Epithelial cell of proximal tubule (primary cell): ENCODE measurements around the gene CTNNBIP1. TPM values are rescaled to one million over a fixed set of nuclear protein-coding genes. Genes with fewer than 3 reads are reported as not detected.

Experiments used
- DNase-seq: peaks from one replicate; pipeline ENCODE4 v3.0.0-alpha.2; 2011; ENCODE audit warnings: low read depth
- H3K4me3 ChIP-seq: 2 replicates; pipeline ENCODE4 v1.5.1; 2011; ENCODE audit warnings: low read depth, mild to moderate bottlenecking, low read length
- total RNA-seq: library from RNA; depleted of rRNA; stranded (reverse); fragments of >200 nt; gene quantifications from 2 replicates; pipeline ENCODE4 v1.2.3, GENCODE V29; 2015
- TF ChIP-seq, protein P1 (sequence below): conservative IDR thresholded peaks from 2 replicates; pipeline ENCODE4 v1.5.1; 2012; ENCODE audit warnings: low read depth, mild to moderate bottlenecking, low read length

CTNNBIP1 gene
- total RNA-seq, 1 donor from 2014 or later, result 26.8 TPM

DNA sequence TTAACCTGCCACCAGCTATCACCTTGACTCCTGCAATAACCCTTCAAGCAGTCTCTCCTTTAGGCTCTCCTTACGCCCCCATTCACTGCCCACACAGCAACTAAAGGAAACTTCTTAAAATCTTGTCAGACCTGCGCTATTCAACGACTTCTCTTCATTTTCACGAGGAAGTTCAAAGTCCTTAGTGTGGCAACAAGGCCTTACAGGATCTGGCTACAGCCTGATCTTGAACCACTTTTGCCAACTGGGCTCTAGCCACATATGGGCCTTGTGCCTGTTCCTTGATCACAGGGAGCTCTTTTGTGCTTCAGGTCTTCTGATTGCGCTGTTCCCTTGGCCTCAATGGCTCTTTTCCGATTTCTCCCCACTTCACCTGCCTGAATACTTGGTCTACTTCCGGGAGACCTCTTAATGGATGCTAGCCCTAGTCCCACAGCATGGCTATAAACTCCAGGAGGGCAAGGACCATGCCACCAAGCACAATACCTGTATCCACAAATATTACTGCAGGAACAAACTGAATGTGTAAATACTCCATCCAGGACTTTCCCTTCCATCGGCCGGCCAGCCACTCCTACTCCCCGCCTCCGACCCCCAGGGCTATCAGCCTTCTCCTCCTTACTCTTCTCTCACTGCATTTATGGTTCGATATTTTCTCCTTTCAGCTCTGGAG, 2.3 kb upstream of the CTNNBIP1 start:
- H3K4me3 ChIP-seq, result no peak overlapping the region
- DNase-seq, result no peak
- TF ChIP-seq, protein P1, sequence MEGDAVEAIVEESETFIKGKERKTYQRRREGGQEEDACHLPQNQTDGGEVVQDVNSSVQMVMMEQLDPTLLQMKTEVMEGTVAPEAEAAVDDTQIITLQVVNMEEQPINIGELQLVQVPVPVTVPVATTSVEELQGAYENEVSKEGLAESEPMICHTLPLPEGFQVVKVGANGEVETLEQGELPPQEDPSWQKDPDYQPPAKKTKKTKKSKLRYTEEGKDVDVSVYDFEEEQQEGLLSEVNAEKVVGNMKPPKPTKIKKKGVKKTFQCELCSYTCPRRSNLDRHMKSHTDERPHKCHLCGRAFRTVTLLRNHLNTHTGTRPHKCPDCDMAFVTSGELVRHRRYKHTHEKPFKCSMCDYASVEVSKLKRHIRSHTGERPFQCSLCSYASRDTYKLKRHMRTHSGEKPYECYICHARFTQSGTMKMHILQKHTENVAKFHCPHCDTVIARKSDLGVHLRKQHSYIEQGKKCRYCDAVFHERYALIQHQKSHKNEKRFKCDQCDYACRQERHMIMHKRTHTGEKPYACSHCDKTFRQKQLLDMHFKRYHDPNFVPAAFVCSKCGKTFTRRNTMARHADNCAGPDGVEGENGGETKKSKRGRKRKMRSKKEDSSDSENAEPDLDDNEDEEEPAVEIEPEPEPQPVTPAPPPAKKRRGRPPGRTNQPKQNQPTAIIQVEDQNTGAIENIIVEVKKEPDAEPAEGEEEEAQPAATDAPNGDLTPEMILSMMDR, result no peak

DNA sequence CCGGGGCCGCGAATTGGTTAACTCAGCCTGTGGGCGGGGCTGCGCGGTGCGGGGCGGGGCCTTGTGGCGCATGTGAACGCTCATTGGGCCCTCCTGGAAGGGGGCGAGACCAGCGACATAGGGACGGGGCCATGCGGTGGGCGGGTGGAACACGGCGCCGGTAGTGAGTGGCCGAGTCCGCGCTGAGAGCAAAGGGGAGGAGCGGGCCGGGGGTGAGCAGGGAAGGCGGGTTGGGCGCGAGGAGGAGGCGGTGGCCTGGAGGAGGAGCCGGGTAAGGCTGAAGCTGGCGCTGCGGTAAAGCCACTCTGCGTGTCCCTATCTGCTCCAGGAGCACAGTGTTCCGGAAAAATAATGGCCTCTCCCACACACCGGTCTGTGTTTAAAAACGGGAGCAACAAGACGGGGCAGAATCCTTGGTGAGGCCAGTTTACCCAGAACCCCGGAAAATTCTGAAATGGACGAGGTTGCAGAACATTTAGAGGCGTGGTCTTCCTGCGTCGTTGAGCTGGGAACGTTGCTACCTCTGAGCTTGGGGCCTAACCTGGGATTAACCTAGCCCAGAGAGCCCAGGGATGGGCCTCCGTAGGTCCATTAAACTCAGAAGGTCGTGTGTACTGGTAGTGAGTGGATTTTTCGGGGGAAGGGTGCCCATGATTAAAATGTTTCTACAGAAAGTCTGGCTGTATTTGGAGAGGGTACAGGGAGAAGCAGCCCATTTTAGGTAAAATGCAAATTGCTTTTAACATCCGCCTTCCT, 532 bp upstream of the CTNNBIP1 start:
- H3K4me3 ChIP-seq, result peak overlapping the region; percentile 68
- DNase-seq, result peak; percentile 61
- TF ChIP-seq, protein P1, result no peak

DNA sequence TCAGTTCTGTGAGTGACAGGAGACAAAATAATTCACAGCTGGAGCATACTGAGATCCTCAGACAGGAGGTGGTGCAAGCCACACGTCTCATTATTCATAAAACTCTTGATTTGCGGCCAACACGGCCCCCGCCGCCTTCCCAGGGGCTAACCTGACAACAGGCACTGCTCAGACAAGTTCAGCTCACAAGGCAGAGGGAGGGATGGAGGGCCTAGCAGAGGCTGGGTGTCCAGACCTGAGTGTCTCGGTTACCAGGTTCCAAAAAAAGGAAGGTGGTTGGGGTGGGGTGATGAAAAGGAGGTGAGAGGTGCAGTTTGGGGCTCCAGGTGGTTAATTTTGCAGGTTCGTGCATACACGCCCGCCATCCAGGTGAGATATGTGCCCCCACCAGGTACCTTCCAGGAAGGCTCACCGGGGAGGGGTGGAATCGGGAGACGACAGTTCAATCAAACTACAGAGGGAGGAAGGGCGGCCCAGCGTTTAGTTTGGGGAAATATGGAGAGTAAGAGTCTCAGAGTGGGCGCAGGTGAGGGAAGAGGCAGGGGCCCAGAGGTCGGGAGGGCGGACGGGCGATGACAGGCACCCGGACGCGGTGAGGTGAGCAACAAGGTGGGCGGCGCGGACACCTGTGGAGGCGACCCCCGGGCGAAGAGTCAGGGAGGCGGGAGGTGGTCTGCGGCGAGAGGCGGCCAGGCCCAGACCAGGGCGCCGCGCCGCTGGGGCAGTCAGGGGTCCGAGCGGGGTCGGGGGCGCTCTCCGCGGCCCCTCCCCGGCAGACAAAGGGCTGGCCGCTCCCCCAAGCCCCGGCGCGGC, 629 bp downstream of the CTNNBIP1 start:
- peak overlapping the region; percentile 78 for H3K4me3 ChIP-seq
- TF ChIP-seq, protein P1, result no peak
- DNase-seq, result no peak

DNA sequence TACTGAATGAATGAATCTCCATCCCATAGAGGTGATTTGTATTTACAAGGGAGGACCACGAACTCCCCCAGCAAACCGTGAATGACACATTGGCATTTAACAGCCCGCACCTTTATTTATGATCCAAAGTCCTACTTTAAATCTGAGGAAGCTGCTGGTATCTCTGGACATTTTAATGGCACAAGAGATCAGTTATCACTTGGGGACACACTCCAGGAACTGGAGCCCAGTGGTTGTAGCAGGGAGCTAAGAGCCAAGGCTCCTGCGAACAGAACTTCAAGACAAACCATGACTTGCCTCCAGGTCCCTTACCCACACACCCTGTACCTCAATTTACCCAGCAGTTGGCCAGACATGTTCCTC, 1.2 kb downstream of the CTNNBIP1 start:
- DNase-seq, result no peak

DNA sequence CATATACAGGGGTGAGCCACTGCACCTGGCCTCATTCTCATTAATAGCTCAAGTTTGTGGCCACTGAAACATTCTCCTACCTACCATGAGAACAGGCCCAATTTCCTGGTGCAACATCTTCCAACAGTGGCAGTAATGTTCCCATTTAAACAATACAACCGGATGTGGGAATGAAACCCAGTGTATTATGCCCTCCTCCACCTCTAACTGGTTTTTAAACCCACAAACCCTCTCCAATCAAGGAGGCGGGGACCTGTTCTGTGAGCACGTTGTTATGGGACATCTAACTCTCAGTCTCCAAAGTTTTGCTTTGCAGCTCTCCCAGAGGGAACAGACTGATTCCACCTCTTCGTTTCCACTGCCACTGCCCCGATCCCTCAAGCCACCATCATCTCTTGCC, 2.6 kb downstream of the CTNNBIP1 start:
- TF ChIP-seq, protein P1, result no peak
- no peak for DNase-seq
- H3K4me3 ChIP-seq, result no peak overlapping the region

More for the DNA sequence above, 1.2 kb downstream of the CTNNBIP1 start:
- H3K4me3 ChIP-seq, result peak overlapping the region; percentile 78
- TF ChIP-seq, protein P1, result no peak

DNA sequence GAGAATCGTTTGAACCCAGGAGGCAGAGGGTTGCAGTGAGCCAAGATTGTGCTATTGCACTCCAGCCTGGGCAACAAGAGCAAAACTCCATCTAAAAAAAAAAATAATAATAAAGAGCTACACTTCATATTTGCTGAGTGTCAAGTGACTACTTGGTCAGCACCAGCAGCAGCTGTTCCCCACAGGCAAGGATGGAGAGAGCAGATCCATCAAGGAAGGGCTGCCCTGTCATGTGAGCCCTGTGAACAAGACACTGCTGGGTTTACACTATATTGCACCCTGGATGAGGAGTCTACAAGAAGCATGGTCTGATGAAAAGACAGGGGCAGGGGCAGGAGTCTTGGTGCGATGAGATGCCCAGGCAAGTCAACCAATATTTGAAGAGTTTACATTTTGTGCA, 3.6 kb downstream of the CTNNBIP1 start:
- no peak for DNase-seq
- no peak overlapping the region for H3K4me3 ChIP-seq
- TF ChIP-seq, protein P1, result no peak
